ENCODE data around the gene EFNA2.

EFNA2 gene

DNA sequence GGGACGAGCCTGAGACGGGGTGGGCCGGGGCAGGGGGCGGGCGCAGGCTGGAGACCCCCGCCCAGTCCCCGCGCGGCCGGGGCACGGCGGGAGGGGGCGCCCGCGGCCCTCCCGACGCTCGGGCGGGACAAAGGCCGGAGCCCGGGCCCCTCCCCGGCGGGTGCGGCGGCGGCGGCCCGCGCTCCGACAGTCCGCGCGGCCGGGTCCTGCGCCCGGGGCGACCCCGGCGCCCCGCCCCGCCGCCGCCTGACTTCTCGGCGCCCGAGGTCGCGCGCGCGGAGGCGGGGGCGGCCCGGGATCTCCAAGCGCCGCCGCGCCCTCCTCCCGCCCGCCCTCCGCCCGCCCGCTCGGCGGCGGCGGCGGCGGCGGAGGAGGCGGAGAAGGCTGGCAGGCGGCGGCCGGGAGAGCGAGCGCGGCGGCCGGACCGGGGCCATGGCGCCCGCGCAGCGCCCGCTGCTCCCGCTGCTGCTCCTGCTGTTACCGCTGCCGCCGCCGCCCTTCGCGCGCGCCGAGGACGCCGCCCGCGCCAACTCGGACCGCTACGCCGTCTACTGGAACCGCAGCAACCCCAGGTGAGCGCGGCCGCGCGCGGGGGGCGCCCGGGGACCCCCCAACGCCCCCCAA, at the start of gene EFNA2:
TSS of gene EFNA2 (plus strand) at position 137 of the 624 bp plus-strand sequence. CDS start at position 433, 296 bp downstream.
- no peak within 1 kb of the TSS for H3K27ac Mint-ChIP-seq

DNA sequence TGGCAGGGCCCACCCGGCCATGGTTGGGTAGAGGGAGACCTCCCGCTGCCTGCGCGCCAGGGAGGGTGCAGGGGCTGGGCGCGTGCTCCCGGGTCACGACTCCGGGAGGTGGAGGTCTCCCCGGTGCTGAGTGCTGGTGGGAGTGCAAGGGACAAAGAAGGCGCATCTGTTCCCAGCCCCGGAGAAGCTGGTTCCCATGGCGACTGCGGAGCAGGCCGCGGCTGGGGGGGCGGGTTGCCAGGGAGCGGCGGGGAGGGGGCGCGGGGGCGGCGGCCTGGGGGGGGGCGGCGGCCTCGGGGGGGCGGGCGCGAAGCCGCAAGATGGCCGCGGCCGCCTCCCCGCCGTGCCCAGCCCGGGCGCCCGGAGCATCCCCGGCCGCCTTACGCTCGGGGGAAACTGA, 49.1 kb upstream of the EFNA2 start:
- Mint-ChIP-seq H3K4me1 (peaks cover 17% of the 10 kb centered on the region), H3K27ac (no peak overlapping the region), H3K4me3 (no peak overlapping the region), H3K36me3 (no peaks in the 10 kb centered on the region), H3K9me3 (no peaks in the 10 kb centered on the region), H3K27me3 (peaks cover 6% of the 10 kb centered on the region)

More for the DNA sequence above, at the start of gene EFNA2:
- peaks cover 10% of the 10 kb centered on the region for H3K4me1 Mint-ChIP-seq
- no peaks in the 10 kb centered on the region for H3K9me3 Mint-ChIP-seq
- H3K4me3 Mint-ChIP-seq, result peak within 1 kb of the TSS; percentile 60
- peaks cover 18% of the 10 kb centered on the region for H3K27me3 Mint-ChIP-seq
- no peaks in the 10 kb centered on the region for H3K36me3 Mint-ChIP-seq

DNA sequence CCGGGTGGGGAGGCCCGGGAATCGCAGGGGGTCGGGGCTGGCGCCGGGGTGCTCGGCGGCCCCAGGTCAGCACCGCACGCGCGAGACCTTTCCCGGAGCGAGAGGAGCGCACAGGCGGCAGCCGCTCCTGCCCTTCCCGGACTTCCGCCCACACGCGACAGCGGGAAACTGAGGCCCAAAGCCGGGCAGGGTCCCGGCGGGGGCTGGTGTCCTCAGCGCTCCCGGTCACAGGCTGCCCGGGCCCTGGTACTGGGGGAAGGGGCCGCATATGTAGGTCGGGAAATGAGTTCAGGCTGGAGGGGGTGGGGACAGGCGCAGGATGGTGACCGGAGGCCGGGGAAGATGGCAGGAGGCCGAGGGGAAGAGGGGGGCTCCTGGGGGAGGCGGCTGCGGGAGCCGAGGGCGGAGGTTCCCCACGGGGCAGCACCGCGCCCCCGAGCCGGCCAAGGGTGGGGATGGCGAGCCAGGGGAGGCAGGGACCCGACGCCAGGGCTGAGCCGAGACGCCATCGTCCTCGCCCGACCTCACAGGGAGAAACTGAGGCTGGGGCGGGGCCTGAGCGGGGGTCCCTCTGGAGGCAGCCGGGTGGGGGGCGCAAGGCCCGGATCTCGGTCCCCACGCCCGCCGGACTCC, 48.5 kb upstream of the EFNA2 start:
- peaks cover 18% of the 10 kb centered on the region for H3K4me1 Mint-ChIP-seq
- no peak overlapping the region for H3K4me3 Mint-ChIP-seq
- no peaks in the 10 kb centered on the region for H3K9me3 Mint-ChIP-seq
- no peak overlapping the region for H3K27ac Mint-ChIP-seq
- peaks cover 6% of the 10 kb centered on the region for H3K27me3 Mint-ChIP-seq
- no peaks in the 10 kb centered on the region for H3K36me3 Mint-ChIP-seq

DNA sequence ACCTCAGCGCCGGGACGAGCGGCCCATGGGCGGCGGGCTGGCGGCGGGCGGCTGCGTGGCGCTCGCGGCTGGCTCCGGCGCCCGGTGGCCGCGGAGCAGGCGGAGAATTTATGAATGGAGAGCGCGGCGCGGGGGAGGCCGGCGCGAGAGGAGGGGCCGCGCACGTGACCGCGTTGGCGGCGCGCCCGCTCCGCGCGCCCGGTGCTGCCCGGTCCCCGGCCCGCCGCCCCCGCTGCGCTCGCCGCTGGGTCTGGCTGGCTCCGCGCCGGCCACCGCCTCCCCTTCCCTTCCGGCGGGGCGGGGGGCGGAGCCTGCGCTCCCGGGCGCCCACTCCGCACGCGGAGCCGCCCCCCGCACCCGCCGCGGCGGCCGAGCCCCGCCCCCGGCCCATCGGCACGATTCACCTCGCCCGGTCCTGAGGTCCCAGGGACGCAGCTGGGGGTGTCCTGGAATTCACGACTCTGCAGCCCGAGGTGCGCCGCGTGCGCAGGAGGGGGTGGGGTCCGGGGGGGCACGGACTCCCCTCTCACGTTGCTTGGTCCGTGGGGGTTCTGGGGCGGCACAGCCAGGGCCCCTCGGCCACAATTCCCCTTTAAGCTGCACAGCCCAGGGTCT, 47.8 kb upstream of the EFNA2 start, which contains the start of gene CBARP:
TSS of gene CBARP (minus strand) at position 252 of the 615 bp plus-strand sequence. CDS start 1,905 bp downstream, outside the sequence.
- peak within 1 kb of the TSS; percentile 79 for H3K27ac Mint-ChIP-seq
- H3K9me3 Mint-ChIP-seq, result no peaks in the 10 kb centered on the region
- peaks cover 18% of the 10 kb centered on the region for H3K4me1 Mint-ChIP-seq
- H3K4me3 Mint-ChIP-seq, result peak within 1 kb of the TSS; percentile 78
- no peaks in the 10 kb centered on the region for H3K36me3 Mint-ChIP-seq
- peaks cover 6% of the 10 kb centered on the region for H3K27me3 Mint-ChIP-seq

DNA sequence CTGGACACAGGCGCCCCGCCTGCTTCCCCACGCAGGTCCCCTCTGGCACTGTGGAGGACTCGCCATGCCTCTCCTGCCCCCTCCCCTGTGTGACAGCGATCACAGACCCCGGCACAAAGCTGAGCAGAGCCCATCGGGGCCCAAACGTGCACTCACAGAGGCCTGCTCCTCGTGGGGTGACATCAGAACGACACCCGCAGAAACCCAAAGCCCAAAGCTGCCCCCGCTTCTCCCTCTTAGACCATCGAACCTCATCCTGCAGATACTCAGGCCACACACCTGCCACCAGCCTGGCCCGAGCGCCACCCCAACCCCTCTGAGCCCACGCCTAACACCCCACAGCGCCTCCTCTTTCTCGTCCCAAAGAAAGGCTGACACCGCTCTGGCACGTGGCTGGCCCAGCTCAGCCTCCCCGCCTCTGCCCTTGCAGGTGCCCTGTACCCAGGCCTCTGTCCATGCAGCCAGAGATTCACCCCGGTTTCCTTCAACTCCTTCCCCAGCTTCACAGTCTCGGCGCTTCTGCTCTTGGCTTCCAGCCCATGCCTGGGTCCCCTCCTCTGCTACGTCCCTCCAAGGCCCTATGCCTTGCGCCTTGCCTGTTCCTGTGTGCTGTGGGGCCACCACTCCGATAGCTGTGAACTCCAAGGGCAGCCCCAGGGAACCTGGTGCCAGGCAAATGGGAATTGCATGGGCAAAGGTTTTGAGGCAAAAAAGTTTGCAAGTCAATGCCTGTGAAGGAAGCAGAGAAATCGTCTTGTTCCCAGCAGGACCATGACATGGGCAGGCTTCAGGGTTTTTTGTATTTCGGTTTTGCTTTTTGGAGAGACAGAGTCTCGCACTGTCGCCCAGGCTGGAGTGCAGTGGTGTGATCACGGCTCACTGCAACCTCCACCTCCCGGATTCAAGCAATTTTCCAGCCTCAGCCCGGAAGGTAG, 47.0 kb upstream of the EFNA2 start:
- Mint-ChIP-seq H3K27me3 (peaks cover 6% of the 10 kb centered on the region), H3K36me3 (no peaks in the 10 kb centered on the region), H3K27ac (peak overlapping the region; percentile 79), H3K4me1 (peaks cover 18% of the 10 kb centered on the region), H3K9me3 (no peaks in the 10 kb centered on the region), H3K4me3 (peak overlapping the region; percentile 78)

DNA sequence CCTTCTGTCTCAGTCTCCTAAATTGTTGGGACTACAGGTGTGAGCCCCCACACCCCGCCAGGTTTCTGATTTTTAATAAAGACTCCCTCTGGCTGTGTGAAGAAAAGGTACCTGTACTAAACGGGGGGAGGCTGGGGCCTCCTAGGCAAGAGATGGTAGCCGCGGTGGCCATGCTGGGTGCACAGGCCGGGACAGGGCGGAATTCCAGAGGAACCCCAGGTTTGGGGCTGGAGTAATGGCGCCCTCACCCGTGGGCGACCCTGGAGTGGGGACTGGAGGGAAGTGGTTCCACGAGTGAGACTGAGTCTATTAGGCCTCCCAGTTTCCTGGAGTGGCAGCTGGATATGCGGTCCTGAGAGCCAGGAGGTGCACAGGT, 46.3 kb upstream of the EFNA2 start:
- H3K27me3 Mint-ChIP-seq, result peaks cover 6% of the 10 kb centered on the region
- no peaks in the 10 kb centered on the region for H3K9me3 Mint-ChIP-seq
- peaks cover 19% of the 10 kb centered on the region for H3K4me1 Mint-ChIP-seq
- no peaks in the 10 kb centered on the region for H3K36me3 Mint-ChIP-seq
- peak overlapping the region; percentile 30 for H3K27ac Mint-ChIP-seq
- H3K4me3 Mint-ChIP-seq, result peak overlapping the region; percentile 78

DNA sequence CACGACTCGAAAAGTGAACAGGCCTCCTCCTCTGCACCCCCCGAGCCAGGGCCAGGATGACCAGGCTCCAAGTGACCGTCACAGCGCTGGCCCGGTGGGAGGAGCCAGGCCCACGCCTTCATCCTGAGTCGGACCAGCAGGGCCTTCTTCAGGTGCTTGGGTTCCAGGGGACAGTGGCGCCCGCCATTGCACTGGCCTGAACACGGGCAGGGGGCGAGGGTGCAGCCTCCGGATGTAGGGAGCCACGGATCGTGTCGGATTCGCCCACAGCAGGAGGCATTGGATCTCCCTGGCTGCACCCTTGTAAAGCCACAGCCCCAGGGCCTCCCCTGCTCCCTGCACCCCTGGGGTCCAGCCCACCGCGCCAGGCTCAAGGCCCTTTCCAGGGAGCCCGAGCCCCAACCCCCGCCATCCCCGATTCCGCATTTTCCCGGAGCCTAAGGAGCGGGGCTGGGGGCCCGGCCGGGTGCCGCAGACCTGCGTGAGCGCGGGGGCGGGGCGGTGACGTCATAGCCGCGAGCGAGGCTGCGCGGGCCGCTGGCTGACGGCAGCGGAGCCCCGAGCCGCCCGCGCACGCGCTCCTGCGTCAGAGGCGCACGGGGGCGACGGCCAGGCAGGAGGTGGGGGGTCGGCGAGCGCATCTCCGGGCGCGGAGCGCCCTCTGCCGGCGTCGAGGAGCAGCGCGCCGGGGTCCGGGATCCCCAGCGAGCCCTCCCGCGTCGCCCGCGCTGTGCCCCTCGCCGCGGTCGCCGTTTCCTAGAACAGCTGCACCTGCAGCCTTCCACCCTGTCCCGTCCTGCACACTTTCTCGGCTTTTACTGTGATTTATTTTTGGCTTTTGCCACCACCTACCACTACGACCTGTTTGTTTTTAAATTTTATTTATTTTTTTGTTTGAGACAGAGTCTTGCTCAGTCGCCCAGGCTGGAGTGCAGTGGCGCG, 45.6 kb upstream of the EFNA2 start:
- no peaks in the 10 kb centered on the region for H3K36me3 Mint-ChIP-seq
- H3K27me3 Mint-ChIP-seq, result peaks cover 6% of the 10 kb centered on the region
- H3K4me3 Mint-ChIP-seq, result peak overlapping the region; percentile 49
- H3K9me3 Mint-ChIP-seq, result no peaks in the 10 kb centered on the region
- no peak overlapping the region for H3K27ac Mint-ChIP-seq
- peaks cover 22% of the 10 kb centered on the region for H3K4me1 Mint-ChIP-seq

DNA sequence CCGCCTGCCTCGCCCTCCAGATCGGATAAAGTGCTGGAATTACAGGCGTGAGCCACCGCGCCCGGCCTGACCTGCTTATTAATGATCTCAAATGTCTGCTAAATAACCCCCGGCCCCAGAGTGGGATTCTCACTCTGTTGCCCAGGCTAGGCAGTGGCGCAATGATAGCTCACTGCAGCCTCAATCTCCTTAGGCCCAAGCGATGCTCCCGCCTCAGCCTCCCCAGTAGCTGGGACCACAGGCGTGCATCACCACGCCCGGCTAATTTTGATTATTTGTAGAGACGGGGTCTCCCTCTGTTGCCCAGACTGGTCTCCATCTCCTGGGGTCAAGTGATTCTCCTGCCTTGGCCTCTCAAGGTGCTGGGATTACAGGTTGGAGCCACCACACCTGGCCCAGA, 44.7 kb upstream of the EFNA2 start:
- Mint-ChIP-seq H3K27ac (no peak overlapping the region), H3K4me1 (peaks cover 22% of the 10 kb centered on the region), H3K4me3 (peak overlapping the region; percentile 87), H3K36me3 (no peaks in the 10 kb centered on the region), H3K9me3 (no peaks in the 10 kb centered on the region), H3K27me3 (peaks cover 6% of the 10 kb centered on the region)

DNA sequence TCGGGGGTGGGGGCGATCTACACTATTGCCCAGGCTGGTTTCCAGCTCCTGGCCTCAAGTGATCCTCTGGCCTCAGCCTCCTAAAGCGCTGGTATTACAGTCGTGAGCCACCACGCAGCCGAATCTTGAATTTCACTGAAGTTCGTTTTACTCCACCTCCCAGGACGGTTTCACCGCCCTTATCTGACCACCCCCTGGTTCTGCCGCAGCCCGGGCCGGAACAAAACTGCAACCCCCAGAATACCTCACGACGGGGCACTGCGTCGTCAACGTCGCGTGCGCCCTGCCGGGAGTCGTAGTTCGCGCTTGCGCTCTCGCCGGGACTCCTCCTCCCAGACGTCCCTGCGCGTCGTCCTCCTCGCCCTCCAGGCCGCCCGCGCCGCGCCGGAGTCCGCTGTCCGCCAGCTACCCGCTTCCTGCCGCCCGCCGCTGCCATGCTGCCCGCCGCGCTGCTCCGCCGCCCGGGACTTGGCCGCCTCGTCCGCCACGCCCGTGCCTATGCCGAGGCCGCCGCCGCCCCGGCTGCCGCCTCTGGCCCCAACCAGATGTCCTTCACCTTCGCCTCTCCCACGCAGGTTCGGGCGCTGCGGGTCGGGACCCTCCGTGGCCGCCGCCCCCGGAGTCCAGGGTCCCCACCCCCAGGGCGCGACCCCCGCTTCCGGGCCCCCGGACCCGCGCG, 44.1 kb upstream of the EFNA2 start, which contains the start of gene ATP5F1D:
TSS of gene ATP5F1D (plus strand) at position 335 of the 679 bp plus-strand sequence. CDS start at position 435, 100 bp downstream.
- H3K4me1 Mint-ChIP-seq, result peaks cover 22% of the 10 kb centered on the region
- H3K27me3 Mint-ChIP-seq, result peaks cover 6% of the 10 kb centered on the region
- no peaks in the 10 kb centered on the region for H3K9me3 Mint-ChIP-seq
- H3K27ac Mint-ChIP-seq, result peak within 1 kb of the TSS; percentile 91
- H3K36me3 Mint-ChIP-seq, result no peaks in the 10 kb centered on the region
- H3K4me3 Mint-ChIP-seq, result peak within 1 kb of the TSS; percentile 92

DNA sequence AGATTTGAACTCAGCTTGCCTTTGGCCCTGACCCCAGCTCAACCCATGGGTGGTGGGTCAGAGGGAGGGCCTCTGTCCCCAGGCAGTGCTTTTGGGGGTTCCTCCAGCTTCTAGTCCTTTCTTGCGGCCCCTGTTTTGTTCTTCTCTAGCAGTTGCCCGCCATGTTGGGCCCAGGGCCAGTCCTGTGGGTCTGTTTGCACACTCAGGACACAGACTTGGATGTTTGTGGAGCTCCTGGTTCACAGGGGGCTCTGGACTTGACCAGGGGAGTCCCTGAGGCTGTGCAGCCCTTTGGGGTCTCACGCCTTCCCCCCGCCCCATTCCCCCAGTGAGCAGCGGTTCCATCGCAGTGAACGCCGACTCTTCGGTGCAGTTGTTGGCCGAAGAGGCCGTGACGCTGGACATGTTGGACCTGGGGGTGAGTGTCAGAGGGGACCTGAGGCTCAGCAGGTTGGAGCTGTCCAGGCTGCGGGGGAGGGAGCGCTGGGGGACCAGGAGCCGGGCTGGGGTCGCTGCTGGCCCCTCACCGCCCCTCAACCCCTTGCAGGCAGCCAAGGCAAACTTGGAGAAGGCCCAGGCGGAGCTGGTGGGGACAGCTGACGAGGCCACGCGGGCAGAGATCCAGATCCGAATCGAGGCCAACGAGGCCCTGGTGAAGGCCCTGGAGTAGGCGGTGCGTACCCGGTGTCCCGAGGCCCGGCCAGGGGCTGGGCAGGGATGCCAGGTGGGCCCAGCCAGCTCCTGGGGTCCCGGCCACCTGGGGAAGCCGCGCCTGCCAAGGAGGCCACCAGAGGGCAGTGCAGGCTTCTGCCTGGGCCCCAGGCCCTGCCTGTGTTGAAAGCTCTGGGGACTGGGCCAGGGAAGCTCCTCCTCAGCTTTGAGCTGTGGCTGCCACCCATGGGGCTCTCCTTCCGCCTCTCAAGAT, 41.6 kb upstream of the EFNA2 start:
- no peak overlapping the region for H3K27ac Mint-ChIP-seq
- peaks cover 14% of the 10 kb centered on the region for H3K4me1 Mint-ChIP-seq
- H3K36me3 Mint-ChIP-seq, result no peaks in the 10 kb centered on the region
- no peaks in the 10 kb centered on the region for H3K9me3 Mint-ChIP-seq
- peak overlapping the region; percentile 71 for H3K4me3 Mint-ChIP-seq
- H3K27me3 Mint-ChIP-seq, result no peaks in the 10 kb centered on the region

DNA sequence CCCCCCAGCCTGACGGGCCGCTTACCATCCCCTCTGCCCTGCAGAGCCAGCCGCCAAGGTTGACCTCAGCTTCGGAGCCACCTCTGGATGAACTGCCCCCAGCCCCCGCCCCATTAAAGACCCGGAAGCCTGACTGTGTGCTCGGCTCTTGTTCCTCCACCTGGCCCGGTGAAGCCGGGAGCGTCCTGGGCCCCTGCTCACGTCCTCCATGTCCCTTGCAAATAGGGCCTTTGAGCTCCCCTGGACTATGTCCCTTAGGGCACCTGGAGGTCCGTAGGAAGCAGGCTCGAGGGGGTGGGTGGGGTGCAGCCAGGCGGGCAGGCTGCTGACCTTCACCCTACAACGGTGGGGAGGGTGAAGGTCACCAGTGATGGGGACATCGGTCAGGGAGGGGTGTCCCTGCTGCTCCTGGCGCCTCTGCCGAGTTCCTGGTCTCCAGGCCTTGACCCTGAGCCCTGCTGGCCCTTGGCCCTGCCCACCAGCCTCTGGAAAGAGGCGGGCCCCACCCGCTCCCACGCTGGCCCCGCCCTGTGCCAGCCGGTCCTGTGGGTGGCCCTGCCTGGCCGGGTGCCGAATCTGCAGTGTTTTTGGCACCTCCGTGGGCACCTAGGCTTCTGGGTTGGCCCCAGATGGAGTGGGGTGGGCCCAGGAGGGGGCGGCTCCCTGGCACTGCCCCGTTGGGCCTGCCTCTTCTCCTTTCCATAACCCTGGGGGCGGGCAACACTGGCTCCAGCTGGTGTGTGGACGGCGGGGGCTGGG, 40.8 kb upstream of the EFNA2 start:
- Mint-ChIP-seq H3K9me3 (no peaks in the 10 kb centered on the region), H3K36me3 (no peaks in the 10 kb centered on the region), H3K27me3 (no peaks in the 10 kb centered on the region), H3K27ac (no peak overlapping the region), H3K4me1 (peaks cover 14% of the 10 kb centered on the region), H3K4me3 (peak overlapping the region; percentile 71)

DNA sequence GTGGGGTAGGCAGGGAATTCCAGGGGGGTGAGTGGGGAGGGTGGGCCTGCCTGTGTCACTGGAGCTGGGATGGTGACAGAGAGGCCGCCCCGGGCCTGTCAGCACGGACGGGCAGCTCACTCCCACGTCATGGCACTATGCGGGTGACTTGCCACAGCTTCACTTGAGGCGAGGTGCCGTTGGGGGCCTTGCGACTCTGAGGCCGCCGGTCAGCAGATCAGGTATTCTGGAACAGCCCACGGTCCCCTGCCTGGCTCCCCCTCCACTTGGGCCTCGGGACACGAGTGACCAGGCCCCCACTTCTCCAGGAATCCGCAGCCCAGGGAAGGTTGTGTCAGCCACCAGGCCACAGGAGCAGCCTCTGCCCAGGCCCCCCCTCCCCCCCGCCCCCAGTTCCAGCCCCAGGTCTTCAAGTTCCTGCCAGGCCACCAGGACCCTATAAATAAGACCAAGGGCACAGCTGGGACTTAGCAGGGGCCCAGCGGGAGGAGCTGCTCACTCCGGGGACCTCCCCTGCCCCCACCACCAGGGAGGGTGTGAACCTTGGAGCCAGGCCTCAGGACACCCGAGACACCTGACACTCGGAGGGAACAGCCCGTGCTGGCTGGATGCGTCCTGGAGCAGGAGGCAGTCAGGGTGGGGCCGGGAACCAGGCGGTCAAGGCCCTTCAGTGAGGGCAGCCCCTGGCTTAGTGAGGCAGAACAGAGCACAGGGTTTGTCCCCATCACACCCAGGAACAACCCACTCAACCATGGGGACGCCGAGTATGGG, 40.0 kb upstream of the EFNA2 start:
- Mint-ChIP-seq H3K27ac (no peak overlapping the region), H3K4me3 (no peak overlapping the region), H3K4me1 (peaks cover 14% of the 10 kb centered on the region), H3K36me3 (no peaks in the 10 kb centered on the region), H3K27me3 (no peaks in the 10 kb centered on the region), H3K9me3 (no peaks in the 10 kb centered on the region)

Data from activated naive CD4-positive, alpha-beta T cell treated with anti-CD3 and anti-CD28 coated beads, Interleukin-2, amount 50 U/mL, for 24 hours (primary cell).